K562 (cell line): Measurements from ENCODE around the gene PXN.

ENCODE experiments used
- BHLHE40 ChIP-seq: IDR thresholded peaks from 2 replicates; pipeline ENCODE4 v1.6.1; 2011; ENCODE audit warnings: low read length, improper control_type of control experiment
- EZH2 ChIP-seq: IDR thresholded peaks from 2 replicates; pipeline ENCODE4 v1.6.1; 2012; ENCODE audit warnings: low read depth, mild to moderate bottlenecking, inconsistent platforms, low read length, borderline replicate concordance
- FOSL1 ChIP-seq: fragments of 200-800 bp; sonication (Bioruptor generic); conservative IDR thresholded peaks from 2 replicates; pipeline ENCODE4 v1.6.1; 2016; ENCODE audit warnings: missing genetic modification characterization, missing compliant biosample characterization
- NCOR1 ChIP-seq: fragments of 450-650 bp; IDR thresholded peaks from 2 replicates; pipeline ENCODE4 v1.6.1; 2016; ENCODE audit warnings: mild to moderate bottlenecking, moderate library complexity
- NR2C2 ChIP-seq, 2 experiments: fragments of 200-800 bp in 1 of 2; sonication (Bioruptor generic) in 1 of 2; sonication (generic) in 1 of 2; formaldehyde crosslinking in 1 of 2; IDR thresholded peaks; 2 replicates each; pipeline versions ENCODE4 v1.6.1 to v1.8.0; 2016 to 2022; ENCODE audit warnings: mild to moderate bottlenecking in 1 of 2, missing compliant biosample characterization in 1 of 2, missing genetic modification characterization in 1 of 2, missing genetic modification reagents in 1 of 2
- POLR2A ChIP-seq: fragments of 450-650 bp; conservative IDR thresholded peaks from 2 replicates; pipeline ENCODE4 v1.6.1; 2016
- RAD21 ChIP-seq, 2 experiments: fragments of 250-450 bp in 1 of 2; fragments of 450-650 bp in 1 of 2; sonication (Bioruptor Pico) in 1 of 2; formaldehyde crosslinking in 1 of 2; IDR thresholded peaks in 1 of 2; conservative IDR thresholded peaks in 1 of 2; 2 replicates each; pipeline versions ENCODE4 v1.4.0 to v1.8.0; 2020 to 2022; ENCODE audit warnings: mild to moderate bottlenecking in 2 of 2, moderate library complexity in 1 of 2
- SP1 ChIP-seq: sonication (generic); formaldehyde crosslinking; IDR thresholded peaks from 2 replicates; pipeline ENCODE4 v1.8.1; 2022; ENCODE audit warnings: mild to moderate bottlenecking, missing genetic modification reagents
- TRIM24 ChIP-seq, 2 experiments: fragments of 450-650 bp; IDR thresholded peaks; 2 replicates each; pipeline ENCODE4 v1.6.1; 2016
- ZNF146 ChIP-seq: IDR thresholded peaks from one replicate; pipeline ENCODE4 v1.6.1; 2018; ENCODE audit warnings: missing compliant biosample characterization; ENCODE audit not compliant: unreplicated experiment
- ZNF239 ChIP-seq: fragments of 250-450 bp; sonication (Bioruptor Pico); IDR thresholded peaks from 2 replicates; pipeline ENCODE4 v1.4.0; 2020; ENCODE audit warnings: mild to moderate bottlenecking
- TF ChIP-seq, protein P1 (sequence below), 3 experiments: IDR thresholded peaks in 2 of 3; conservative IDR thresholded peaks in 1 of 3; 2 replicates each; pipeline ENCODE4 v1.5.1; 2011 to 2012; ENCODE audit warnings: low read length in 3 of 3, mild to moderate bottlenecking in 3 of 3, control low read depth in 2 of 3, improper control_type of control experiment in 1 of 3, inconsistent platforms in 1 of 3, low read depth in 1 of 3, mixed read lengths in 1 of 3, moderate library complexity in 1 of 3; ENCODE audit not compliant: insufficient read depth in 2 of 3
- TF ChIP-seq, protein P2 (sequence below): sonication (generic); formaldehyde crosslinking; IDR thresholded peaks from 2 replicates; pipeline ENCODE4 v1.9.0; 2022; ENCODE audit warnings: mild to moderate bottlenecking, missing genetic modification reagents
- TF ChIP-seq, protein P3 (sequence below): sonication (generic); formaldehyde crosslinking; IDR thresholded peaks from 2 replicates; pipeline ENCODE4 v1.9.0; 2022; ENCODE audit warnings: mild to moderate bottlenecking, missing genetic modification reagents

DNA sequence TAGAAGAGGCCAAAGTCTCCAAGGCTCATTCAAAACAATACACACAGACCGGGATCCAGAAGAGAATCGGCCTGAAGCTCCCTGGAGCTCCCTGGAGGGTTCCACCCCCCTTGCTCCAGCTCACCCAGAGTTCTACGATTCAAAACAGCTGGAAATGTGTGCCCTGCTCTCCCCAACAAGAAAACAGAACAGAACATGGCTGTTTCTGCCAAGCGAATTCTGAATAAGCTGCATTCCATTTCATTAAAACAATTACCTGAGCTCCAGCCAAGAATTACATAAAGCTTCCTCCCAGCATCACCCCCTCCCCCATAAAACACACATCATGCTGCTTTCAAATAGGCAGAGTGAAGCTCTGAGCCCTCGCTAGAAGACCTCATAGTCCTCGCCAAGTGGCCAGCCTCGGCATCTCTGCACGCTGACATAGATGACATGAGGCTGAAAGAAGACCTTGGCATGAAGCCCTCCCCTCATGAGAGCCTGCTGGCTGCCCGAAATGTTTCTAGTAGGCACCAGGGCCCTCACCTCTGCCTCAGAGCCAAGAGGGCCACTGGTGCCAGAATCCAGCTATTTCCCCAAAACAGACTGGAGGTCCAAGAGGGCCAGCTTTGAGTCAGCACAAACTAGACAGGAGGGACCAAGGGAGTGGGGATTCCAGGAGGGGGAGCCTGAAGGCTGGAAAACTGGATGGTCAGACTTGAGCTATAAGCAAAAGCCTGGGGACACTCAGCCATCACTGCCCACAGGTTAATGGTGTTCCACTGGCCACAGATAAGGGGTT, 8.3 kb downstream of the PXN start:
- TF ChIP-seq RAD21 (CRISPR knock-in tag; conservative IDR thresholded peaks at IDR 0.05 in 1 of 2, IDR thresholded peaks at IDR 0.05 in 1 of 2) (no peak), TRIM24 (IDR thresholded peaks at IDR 0.05) (no peak), POLR2A (no peak), FOSL1 (tag) (no peak), EZH2 (no peak), NR2C2 (CRISPR knock-in tag; IDR thresholded peaks at IDR 0.05) (no peak), NR2C2 (tag; IDR thresholded peaks at IDR 0.05) (no peak), BHLHE40 (no peak), ZNF146 (no peak), ZNF239 (CRISPR knock-in tag) (no peak), NCOR1 (no peak), SP1 (CRISPR knock-in tag) (no peak)
- TF ChIP-seq, protein P1, sequence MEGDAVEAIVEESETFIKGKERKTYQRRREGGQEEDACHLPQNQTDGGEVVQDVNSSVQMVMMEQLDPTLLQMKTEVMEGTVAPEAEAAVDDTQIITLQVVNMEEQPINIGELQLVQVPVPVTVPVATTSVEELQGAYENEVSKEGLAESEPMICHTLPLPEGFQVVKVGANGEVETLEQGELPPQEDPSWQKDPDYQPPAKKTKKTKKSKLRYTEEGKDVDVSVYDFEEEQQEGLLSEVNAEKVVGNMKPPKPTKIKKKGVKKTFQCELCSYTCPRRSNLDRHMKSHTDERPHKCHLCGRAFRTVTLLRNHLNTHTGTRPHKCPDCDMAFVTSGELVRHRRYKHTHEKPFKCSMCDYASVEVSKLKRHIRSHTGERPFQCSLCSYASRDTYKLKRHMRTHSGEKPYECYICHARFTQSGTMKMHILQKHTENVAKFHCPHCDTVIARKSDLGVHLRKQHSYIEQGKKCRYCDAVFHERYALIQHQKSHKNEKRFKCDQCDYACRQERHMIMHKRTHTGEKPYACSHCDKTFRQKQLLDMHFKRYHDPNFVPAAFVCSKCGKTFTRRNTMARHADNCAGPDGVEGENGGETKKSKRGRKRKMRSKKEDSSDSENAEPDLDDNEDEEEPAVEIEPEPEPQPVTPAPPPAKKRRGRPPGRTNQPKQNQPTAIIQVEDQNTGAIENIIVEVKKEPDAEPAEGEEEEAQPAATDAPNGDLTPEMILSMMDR (IDR thresholded peaks at IDR 0.05 in 2 of 3, conservative IDR thresholded peaks at IDR 0.05 in 1 of 3; ENCODE audit: insufficient read depth in 2 of 3, low read depth in 1 of 3, low read length in 3 of 3) = no peak
- TF ChIP-seq, protein P2, sequence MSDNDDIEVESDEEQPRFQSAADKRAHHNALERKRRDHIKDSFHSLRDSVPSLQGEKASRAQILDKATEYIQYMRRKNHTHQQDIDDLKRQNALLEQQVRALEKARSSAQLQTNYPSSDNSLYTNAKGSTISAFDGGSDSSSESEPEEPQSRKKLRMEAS (CRISPR knock-in tag) = no peak
- TF ChIP-seq, protein P3, sequence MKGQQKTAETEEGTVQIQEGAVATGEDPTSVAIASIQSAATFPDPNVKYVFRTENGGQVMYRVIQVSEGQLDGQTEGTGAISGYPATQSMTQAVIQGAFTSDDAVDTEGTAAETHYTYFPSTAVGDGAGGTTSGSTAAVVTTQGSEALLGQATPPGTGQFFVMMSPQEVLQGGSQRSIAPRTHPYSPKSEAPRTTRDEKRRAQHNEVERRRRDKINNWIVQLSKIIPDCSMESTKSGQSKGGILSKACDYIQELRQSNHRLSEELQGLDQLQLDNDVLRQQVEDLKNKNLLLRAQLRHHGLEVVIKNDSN = no peak
